GM18861 (cell line): Measurements from ENCODE around the gene POLR2L.

ENCODE experiments used
- ATAC-seq: cut with Tn5 transposase; IDR thresholded peaks from one replicate; pipeline ENCODE4 v1.9.1; 2021; ENCODE audit not compliant: unreplicated experiment

POLR2L gene

DNA sequence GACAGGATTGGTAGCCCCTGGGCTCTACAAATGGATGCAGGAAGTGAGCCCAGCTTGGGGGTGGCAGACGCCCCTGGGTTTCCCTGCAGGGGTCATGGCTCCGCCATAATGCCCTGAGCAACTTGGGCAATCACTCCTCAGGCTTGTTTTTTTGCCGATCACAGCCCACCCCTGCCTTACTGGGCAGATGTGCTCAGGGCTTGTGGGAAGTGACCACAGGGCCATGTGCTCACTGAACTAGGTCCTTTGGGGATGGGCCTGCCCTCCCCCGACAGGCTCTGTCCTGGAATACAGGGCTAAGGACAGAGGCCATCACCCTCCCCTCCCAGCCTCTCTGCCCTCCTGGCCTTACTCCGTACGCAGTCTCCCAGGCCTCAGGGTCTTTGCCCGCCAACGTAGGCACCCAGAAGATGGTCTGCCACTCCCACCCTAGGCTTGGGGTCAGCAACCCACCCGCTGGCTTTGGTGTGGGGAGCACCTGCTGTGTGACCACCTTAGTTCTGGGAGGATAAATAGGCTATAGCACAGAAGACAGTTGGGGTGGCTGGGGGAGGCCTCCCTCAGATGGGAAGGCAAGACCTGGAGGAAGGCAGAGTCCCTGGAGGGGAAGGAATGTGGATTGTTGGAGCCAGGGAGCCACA is 28.8 kb downstream of the POLR2L start:
- ATAC-seq = no peak

GRCh38 chr11:813072-813455 is 29.3 kb downstream of the POLR2L start:
- no peak for ATAC-seq

- no peak for ATAC-seq
Observed at GRCh38 chr11:812390-812789, 29.9 kb downstream of the POLR2L start.

DNA sequence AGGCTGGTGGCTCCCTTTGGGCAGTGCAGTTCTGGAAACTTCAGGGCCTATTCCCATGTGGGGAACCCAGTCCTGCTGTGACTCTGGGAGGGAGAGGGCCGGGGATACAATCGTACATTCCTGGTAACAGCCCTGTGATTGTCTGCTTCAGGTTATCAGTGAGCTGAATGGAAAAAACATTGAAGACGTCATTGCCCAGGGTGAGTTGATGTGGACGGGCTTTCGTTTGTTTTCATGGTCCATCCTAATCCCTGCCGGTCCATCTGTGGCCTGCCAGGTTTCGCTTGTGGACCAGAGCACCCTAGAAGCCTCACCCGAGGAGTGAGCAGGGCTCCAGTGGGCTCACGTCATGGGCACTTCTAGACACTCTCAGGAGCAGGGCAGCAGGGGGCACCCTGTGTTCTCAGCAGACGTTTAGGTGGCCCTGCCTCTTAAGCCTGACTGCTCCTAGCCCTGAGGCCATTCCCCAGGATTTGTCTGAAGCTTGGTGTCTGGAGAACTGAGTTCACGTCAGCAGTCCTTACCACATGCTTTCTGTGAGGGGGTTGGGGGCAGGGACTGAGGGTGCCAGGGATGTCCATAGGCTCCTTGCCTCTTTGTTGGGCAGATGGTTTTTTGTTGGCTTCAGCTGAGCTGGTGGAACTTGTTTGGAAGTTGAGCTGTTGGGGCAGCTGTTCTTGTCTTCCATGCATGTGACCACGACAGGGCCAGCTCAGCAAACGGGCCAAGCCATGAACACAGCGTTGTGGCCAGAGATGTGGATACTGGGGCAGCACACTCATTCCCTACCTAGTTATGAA is 30.7 kb downstream of the POLR2L start:
- ATAC-seq = no peak

DNA sequence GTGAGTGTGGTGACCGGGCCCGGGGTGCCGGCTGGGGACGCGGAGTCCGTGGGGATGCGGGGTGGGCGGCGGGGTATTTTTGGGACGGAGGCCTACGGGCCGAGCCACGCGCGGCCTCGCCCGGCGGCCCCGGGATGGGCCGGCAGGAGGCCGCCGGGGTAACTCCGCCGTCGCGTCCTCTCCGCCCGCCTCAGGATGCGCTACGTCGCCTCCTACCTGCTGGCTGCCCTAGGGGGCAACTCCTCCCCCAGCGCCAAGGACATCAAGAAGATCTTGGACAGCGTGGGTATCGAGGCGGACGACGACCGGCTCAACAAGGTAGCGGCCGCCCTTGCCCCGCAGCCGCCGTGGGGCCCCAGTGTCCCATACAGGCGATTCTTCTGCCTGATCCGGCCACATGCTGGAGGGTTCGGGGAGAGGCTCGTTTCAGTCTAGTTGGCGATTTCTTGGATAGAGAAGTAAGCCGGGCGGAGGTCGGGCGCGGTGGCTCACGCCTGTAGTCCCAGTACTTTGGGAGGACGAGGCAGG is 32.2 kb downstream of the POLR2L start:
- ATAC-seq = peak; percentile 6

DNA sequence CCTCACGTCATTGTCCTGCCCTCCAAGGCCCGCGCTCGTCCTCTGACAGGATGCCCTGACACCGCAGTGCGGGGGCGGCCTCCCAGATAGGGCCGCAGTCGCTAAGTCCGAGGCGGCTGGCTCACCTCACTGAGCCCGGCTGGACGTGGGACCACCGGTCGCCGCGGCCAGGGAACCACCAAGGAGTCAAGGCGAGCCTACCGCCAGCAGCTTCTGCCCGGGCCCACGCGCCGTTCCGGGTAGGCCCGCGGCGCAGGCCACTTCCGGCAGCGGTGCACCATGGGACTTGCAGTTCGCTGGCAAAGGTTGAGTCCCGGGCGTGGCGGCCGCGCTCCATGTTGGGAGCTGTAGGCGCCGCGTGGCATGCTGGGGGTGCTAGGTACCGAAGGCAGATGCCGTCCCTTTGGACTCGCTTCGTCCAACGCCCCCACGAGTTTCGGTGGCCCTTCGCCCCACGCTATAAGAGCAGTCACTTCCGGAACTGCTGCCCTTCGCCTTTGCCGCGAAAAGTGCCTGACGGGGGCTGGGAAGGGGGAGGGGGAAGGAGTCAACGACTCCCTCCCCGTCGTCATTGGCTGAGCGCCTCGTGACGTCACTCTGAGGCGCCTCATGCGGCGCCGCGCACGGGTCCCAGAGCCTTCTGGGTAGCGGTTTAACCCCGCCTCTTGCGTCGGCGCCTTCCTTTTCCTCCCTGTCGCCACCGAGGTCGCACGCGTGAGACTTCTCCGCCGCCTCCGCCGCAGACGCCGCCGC is 32.9 kb downstream of the POLR2L start, which contains the start of gene RPLP2:
RPLP2 (plus strand) TSS at position 681 of the 753 bp plus-strand sequence. CDS start 268 bp downstream, outside the sequence.
- peak; percentile 68 for ATAC-seq

- ATAC-seq = no peak
Observed at GRCh38 chr11:808427-809286, 33.7 kb downstream of the POLR2L start.

GRCh38 chr11:804599-804964 is 37.7 kb downstream of the POLR2L start:
- ATAC-seq = no peak

DNA sequence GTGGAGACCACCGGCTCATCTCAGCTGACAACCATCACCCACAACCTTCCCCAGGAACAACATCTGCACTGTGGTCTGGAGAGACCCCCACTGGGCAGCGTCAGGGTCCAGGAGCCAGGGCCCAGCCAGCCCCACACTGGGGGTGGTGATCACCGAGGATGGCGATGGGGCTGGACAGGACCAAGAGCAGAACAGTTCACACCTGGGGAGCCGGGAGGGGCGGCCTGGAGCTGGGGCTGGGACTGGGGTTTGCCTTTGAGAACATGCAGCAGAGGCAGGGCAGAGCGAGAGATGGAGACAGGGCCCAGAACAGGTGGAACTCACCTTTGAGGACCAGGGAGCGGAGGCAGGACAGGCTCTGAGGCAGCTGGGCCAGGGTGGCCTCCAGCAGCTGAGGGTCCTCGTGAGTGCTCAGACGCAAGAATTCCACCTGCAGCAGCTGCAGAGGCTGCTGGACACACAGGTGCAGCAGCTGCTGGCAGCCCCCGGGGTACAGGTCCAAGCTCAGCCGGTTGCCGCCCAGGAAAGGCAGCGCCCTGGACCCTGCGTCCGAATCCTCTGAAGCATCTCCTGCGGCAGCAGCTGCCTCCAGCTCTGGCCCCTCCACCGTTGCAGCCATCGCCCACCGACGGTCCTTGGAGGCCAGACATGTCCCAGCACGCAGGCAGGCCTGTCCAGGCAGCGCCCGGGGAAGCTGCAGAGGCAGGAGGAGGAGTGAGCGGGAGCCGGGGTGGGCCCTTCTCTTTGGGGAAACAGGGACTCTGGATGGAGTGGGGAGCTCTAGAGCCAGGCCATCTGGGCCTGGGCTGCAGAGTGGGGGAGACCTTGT is 38.3 kb downstream of the POLR2L start:
- no peak for ATAC-seq

GRCh38 chr11:803467-803742 is 38.9 kb downstream of the POLR2L start:
- ATAC-seq = no peak

DNA sequence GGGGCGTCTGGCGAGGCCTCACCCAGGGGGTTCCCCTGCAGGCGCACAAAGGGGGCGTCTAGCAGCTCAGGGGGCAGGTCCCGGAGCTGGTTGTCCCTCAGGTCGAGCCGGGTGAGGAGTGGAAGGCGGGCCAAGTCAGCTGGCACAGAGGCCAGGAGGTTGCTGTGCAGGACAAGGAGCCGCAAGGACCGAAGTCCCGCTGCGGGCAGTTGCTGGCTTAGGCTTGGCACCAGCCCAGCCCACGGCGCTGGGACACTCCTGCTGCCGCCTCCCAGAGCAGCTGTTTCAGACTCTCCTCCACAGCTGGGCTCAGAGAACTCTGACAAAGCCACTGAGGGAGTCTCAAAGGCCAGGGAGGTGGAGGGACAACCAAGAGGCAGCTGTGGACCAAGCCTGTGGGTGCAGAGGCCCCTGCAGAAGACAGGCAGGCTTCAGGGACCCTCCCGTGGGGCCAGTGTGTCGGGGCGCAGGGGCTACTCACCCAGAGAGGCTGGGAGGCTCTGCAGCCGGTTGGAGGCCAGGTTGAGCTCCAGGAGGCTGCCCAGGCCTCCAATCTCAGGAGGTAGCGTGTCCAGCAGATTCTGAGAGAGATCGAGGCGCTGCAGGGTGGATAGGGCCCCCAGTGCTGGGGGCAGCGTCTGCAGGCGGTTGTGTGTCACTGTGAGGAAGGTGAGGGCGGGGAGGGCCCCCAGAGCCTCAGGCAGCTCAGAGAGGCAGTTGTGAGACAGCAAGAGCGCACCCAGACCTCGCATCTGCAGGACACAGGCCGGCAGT is 39.4 kb downstream of the POLR2L start:
- ATAC-seq = no peak

- ATAC-seq = no peak
Observed at GRCh38 chr11:802018-802617, 40.2 kb downstream of the POLR2L start.

DNA sequence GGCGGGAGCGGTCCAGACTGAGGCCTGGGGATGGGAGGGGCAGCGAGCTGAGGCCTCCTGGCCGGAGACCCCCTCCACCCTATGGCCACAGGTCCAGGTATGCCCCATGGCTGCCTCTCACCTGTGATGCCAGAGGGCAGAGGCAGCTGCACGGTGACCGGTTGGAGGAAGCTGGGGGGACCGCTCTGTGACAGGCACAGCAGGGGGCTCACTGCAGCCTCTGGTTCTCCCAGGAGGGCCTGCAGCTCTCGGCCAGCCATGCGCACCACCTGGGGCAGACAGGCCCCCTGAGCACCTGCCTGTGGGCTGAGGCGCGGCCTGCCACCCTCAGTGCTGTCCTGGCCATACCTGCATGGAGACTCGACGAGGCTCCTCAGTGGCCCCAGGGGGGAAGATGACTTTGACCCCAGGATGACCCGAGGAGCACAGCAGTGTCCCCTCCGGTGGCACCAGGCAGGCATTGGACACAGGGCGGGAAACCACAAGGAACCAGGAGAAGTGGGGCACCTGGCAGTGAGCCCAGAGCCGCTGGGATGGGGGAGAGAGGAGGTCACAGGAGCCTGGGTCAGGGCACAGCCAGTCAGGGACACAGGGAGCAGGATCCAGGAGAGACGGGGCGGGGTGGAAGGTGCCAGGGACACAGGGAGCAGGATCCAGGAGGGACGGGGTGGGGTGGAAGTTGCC is 41.1 kb downstream of the POLR2L start:
- no peak for ATAC-seq

DNA sequence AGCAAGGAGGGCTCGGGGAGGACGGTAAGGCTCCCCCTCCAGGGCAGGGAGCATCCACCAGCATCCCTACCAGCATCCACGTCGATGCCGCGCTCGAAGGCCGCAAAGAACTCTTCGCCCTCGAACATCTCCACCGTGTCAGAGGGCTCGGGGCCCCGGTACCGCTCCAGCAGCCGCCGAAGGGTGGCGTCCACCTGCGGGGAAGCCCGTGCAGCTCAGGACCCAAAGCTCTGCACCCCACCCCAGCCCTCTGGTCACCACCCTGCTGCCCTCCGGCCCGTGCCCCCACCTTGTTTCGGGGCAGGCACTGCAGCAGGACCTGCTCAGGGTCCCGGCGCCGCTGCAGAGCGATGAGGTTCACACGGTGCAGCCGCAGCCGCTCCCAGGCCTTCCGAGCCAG is 41.9 kb downstream of the POLR2L start:
- ATAC-seq = no peak

- no peak for ATAC-seq
Observed at GRCh38 chr11:799641-800316, 42.5 kb downstream of the POLR2L start.

DNA sequence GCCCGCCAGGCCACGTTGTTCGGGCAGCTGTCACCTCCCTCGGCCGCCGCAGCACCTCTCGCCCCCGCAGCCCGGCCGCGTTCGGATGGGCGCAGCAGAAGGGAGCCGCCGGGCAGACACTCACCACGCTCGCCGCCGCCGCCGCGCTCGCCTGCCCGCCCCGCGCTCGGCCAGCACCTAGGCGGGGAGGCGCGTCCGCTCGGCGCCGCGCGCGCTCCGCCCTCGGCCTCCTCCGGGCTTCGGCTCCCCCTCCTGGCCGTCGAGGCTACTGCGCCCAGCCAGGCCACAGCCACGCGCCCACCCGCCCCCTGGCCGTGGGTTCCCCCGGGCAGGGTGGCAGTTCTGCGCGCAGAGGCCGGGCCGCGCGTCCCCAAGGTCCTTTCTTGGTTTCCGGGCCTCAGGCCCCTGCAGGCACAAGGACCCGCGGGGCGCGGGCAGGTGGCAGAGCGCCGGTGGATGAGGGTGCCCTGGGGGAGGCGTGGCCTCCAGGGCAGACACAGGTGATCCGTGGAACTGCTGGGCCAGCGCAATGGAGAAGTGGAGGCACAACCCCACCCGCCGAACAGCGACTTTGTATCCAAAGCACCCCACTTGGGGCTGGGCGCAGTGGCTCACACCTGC is 44.1 kb downstream of the POLR2L start, which contains the start of gene SLC25A22:
SLC25A22 (minus strand) TSS at position 189 of the 621 bp plus-strand sequence. CDS start 3,275 bp downstream, outside the sequence.
- peak; percentile 51 for ATAC-seq
